CD4-positive, CD25-positive, alpha-beta regulatory T cell (primary cell): Measurements from ENCODE around the gene GYS1. TPM values are rescaled to one million over a fixed set of nuclear protein-coding genes. Genes with fewer than 3 reads are reported as not detected.
"Not testable (repeated sequence)": the region's sequence is repeated elsewhere in the genome, so short reads cannot be mapped to it uniquely, and the experiment has no call there.

Source experiments
- ATAC-seq, 2 donors: fragments of 150-1000 bp; cut with Tn5 transposase; one replicate each; pipeline ENCODE4 v1.10.0; 2021; ENCODE audit warnings: low read depth in 2 of 2, moderate number of reproducible peaks in 2 of 2, moderate library complexity in 1 of 2
- DNase-seq, 3 donors: peaks; one replicate each; pipeline versions ENCODE4 v3.0.0 to v3.0.0-alpha.2; 2012 to 2022; ENCODE audit warnings: mixed read lengths in 1 of 3
- H3K27ac ChIP-seq: one replicate; pipeline ENCODE4 v1.7.0; 2013; ENCODE audit warnings: mild to moderate bottlenecking, low read length; ENCODE audit not compliant: insufficient read depth, poor library complexity, severe bottlenecking
- H3K27me3 ChIP-seq: one replicate; pipeline ENCODE4 v1.7.0; 2013; ENCODE audit warnings: low read length; ENCODE audit not compliant: control insufficient read depth, insufficient read depth
- H3K36me3 ChIP-seq: one replicate; pipeline ENCODE4 v1.7.0; 2013; ENCODE audit warnings: mild to moderate bottlenecking, low read length, moderate library complexity; ENCODE audit not compliant: control insufficient read depth, insufficient read depth
- H3K4me1 ChIP-seq: 2 replicates; pipeline ENCODE4 v1.7.0; 2013; ENCODE audit warnings: mild to moderate bottlenecking, low read length; ENCODE audit not compliant: insufficient read depth, control insufficient read depth, poor library complexity, severe bottlenecking
- H3K4me3 ChIP-seq: one replicate; pipeline ENCODE4 v1.7.0; 2013; ENCODE audit warnings: low read depth, mild to moderate bottlenecking, low read length, moderate library complexity
- H3K9me3 ChIP-seq, 2 experiments: 1 replicate in 1 of 2; 2 replicates in 1 of 2; pipeline ENCODE4 v1.7.0; 2013; ENCODE audit warnings: low read length in 2 of 2, mild to moderate bottlenecking in 1 of 2, moderate library complexity in 1 of 2; ENCODE audit not compliant: control insufficient read depth in 2 of 2
- H3K27ac Mint-ChIP-seq, 3 donors: one replicate each; pipeline ENCODE4 v1.8.0; 2020 to 2022; ENCODE audit warnings: mild to moderate bottlenecking in 3 of 3, mixed read lengths in 3 of 3, moderate library complexity in 2 of 3
- H3K27me3 Mint-ChIP-seq: one replicate; pipeline ENCODE4 v1.8.0; 2022; ENCODE audit warnings: mild to moderate bottlenecking, mixed read lengths
- H3K36me3 Mint-ChIP-seq: one replicate; pipeline ENCODE4 v1.8.0; 2020; ENCODE audit warnings: mixed read lengths
- H3K4me1 Mint-ChIP-seq, 4 donors: one replicate each; pipeline ENCODE4 v1.8.0; 2020 to 2022; ENCODE audit warnings: mixed read lengths in 4 of 4, mild to moderate bottlenecking in 1 of 4
- H3K4me3 Mint-ChIP-seq, 4 donors: one replicate each; pipeline ENCODE4 v1.8.0; 2020 to 2022; ENCODE audit warnings: mild to moderate bottlenecking in 4 of 4, mixed read lengths in 4 of 4, moderate library complexity in 3 of 4
- H3K9me3 Mint-ChIP-seq, 7 donors: one replicate each; pipeline ENCODE4 v1.8.0; 2020 to 2022; ENCODE audit warnings: mixed read lengths in 7 of 7, mild to moderate bottlenecking in 3 of 7, moderate library complexity in 2 of 7
- polyA plus RNA-seq, 4 donors: library from polyadenylated mRNA; unstranded; fragments of 300-500 nt; fragmentation: Illumina TruSeq; gene quantifications; one replicate each; pipeline ENCODE4 v1.2.3, GENCODE V29; 2021
- total RNA-seq: library from RNA; stranded (reverse); gene quantifications from one replicate; pipeline ENCODE4 v1.2.3, GENCODE V29; 2022

GYS1 gene
- 37.1 TPM for total RNA-seq
- 10 to 100 TPM; 24.5 to 28.8 (median 26.2) TPM for polyA plus RNA-seq

DNA sequence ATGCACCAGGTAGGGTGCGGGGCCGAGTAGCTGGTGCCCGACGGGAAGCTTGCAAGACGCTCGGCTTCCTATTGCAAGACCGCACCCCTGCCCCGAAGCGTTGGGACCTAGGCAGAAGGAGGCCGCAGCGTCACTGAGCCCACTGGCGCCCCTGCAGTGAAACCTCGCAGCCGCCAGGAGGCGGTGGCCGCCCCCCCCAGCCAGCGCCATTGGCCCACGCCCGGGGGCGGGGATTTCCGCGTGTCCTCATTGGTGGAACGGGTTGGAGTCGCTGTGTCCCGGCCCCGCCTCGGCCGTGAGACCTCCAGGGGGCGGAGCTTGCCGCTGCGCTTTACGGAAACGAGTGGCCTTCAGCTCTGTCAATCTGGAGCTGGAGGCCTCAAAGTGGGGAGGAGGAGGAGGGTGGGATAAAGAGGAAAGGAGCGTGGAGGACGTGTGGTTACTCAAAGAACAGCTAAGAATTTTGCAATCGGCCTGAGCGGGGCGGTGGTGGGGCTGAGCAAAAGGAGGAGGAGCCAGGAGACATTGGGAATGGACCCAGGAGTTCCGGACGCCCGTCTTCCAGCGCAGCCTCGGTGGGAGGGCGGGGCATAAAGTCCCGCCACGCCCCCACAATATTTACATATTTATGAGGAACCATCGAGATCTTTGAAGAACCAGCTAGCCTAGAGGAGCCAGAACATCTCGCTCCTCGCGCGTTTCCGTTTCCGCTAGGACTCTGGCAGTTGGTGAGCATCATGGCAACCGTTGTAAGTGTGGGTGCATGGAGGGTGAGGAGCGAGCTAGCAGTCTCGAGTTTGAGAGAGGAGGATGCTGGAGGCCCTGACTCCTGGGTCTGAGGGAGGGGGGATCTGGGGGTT, at the start of gene GYS1, which contains the start of gene RUVBL2:
Gene GYS1, minus strand, starts transcription at position 135 of the 860 bp plus-strand sequence. CDS start 197 bp downstream, outside the sequence.
Gene RUVBL2, plus strand, starts transcription at position 713 of the 860 bp plus-strand sequence. Its CDS starts 25 bp downstream, at position 738.
- peaks cover 30% of the 10 kb centered on the region for H3K4me1 ChIP-seq
- H3K27ac Mint-ChIP-seq: peak within 1 kb of the TSS; percentile 97 to 99 (median 98)
- peak within 1 kb of the TSS; percentile 85 for H3K4me3 ChIP-seq
- peak within 1 kb of the TSS; percentile 89 to 97 (median 94) for H3K4me3 Mint-ChIP-seq
- ATAC-seq (peak; percentile 90 to 93), DNase-seq (peak; percentile 98 to 100 (median 99))
- H3K36me3 ChIP-seq: no peaks in the 10 kb centered on the region
- H3K9me3 ChIP-seq: no peaks in the 10 kb centered on the region
- peaks cover 12% of the 10 kb centered on the region for H3K36me3 Mint-ChIP-seq
- H3K4me1 Mint-ChIP-seq: peaks cover 9 to 50% (median 34%) of the 10 kb centered on the region in 4 donors
- no peaks in the 10 kb centered on the region for H3K9me3 Mint-ChIP-seq
- H3K27me3 ChIP-seq: no peaks in the 10 kb centered on the region
- H3K27me3 Mint-ChIP-seq: no peaks in the 10 kb centered on the region
- H3K27ac ChIP-seq: peak within 1 kb of the TSS; percentile 90

DNA sequence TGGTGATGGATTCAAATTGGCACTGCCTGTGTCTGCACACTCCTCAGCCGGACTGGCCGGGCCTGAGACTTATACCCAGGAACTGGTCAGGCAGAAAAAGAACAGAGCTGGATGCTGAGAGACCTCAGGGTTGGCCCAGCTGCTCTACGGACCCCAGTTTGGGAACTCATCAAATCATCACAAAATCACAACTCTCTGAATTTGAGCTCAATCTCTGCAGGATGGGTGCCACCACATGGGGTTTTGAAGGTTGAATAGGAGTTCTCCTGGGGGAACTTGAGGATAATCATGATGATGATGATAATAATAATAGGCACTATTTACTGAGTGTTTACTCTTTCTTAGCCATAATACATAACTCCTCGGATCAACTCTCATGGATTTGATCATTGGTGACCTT, 49.6 kb upstream of the GYS1 start:
- not testable (repeated sequence) for H3K4me3 Mint-ChIP-seq, ATAC-seq, H3K9me3 ChIP-seq, H3K27me3 Mint-ChIP-seq, H3K36me3 Mint-ChIP-seq, H3K27me3 ChIP-seq, H3K4me1 Mint-ChIP-seq, H3K36me3 ChIP-seq, DNase-seq, H3K4me1 ChIP-seq, H3K9me3 Mint-ChIP-seq, H3K27ac ChIP-seq, H3K4me3 ChIP-seq, H3K27ac Mint-ChIP-seq

DNA sequence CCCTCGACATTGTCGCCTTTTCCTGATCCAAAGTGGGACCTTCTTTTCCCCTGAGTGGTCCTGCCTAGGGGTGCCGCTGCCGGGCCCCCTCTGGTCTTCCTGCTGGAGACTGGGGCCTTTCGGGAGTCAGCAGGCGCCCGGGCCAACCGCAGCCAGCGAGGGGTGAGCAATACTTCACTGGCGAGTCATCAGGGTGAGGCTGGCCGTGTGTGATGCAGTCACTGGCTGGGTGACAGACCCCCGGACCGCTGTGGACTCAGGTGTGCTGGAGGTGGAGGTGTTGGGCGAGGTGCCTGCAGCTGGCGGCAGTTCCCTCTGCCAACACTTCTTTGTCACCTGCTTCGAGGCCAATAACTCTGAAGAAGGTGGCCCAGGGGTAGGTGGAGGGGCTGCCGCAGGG, 49.1 kb upstream of the GYS1 start:
- H3K9me3 Mint-ChIP-seq: no peaks in the 10 kb centered on the region
- Histone ChIP-seq H3K4me1 (no peaks in the 10 kb centered on the region), H3K4me3 (no peak overlapping the region), H3K27me3 (no peaks in the 10 kb centered on the region), H3K27ac (no peak overlapping the region), H3K9me3 (no peaks in the 10 kb centered on the region), H3K36me3 (no peaks in the 10 kb centered on the region)
- no peak overlapping the region for H3K4me3 Mint-ChIP-seq
- peak overlapping the region in 1 of 3 donors; percentile 72 for H3K27ac Mint-ChIP-seq
- no peaks in the 10 kb centered on the region for H3K27me3 Mint-ChIP-seq
- DNase-seq (no peak), ATAC-seq (no peak)
- H3K4me1 Mint-ChIP-seq: no peaks in the 10 kb centered on the region
- no peaks in the 10 kb centered on the region for H3K36me3 Mint-ChIP-seq

- not testable (repeated sequence) for H3K4me3 ChIP-seq, H3K27me3 ChIP-seq, DNase-seq, H3K4me1 Mint-ChIP-seq, H3K9me3 ChIP-seq, H3K4me1 ChIP-seq, H3K27ac Mint-ChIP-seq, H3K27me3 Mint-ChIP-seq, ATAC-seq, H3K36me3 Mint-ChIP-seq, H3K36me3 ChIP-seq, H3K9me3 Mint-ChIP-seq, H3K4me3 Mint-ChIP-seq, H3K27ac ChIP-seq
Observed at GRCh38 chr19:49039736-49040135, 46.6 kb upstream of the GYS1 start.

DNA sequence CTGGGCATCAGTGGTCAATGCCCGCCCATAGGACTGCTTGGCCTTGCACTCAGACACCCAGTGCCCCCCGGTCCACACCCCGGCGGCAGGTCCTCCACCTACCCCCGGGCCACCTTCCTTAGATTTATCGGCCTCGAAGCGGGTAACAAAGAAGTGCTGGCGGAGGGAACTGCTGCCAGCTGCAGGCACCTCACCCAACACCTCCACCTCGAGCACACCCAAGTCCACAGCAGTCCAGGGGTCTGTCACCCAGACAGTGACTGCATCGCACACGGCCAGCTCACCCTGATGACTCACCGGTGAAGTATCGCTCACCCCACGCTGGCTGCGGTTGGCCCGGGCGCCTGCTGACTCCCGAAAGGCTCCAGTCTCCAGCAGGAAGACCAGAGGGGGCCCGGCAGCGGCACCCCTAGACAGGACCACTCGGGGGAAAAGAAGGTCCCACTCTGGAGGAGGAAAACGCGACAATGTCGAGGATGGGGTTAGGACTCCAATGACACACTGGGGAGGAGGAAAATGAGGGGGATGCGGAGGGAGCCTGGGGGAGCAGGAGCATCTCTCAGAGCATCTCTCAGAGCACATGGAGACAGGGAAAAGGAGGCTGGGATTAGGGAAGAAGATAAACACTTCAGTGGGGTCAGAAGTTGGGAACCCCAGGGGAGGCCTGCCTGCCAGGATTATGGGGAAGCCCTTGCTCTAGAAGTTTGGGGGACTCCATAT, 45.6 kb upstream of the GYS1 start:
- not testable (repeated sequence) for H3K36me3 Mint-ChIP-seq, H3K27ac ChIP-seq, H3K4me1 ChIP-seq, H3K27ac Mint-ChIP-seq, H3K4me3 Mint-ChIP-seq, H3K4me3 ChIP-seq, H3K4me1 Mint-ChIP-seq, H3K9me3 ChIP-seq, H3K27me3 Mint-ChIP-seq, DNase-seq, H3K27me3 ChIP-seq, H3K36me3 ChIP-seq, ATAC-seq, H3K9me3 Mint-ChIP-seq

DNA sequence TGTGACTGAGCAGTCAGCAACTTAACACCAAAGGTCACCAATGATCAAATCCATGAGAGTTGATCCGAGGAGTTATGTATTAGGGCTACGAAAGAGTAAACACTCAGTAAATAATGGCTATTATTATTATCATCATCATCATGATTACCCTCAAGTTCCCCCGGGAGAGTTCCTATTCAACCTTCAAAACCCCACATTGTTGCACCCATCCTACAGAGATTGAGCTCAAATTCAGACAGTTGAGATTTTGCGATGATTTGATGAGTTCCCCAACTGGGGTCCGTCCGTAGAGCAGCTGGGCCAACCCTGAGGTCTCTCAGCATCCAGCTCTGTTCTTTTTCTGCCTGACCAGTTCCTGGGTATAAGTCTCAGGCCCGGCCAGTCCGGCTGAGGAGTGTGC, 45.0 kb upstream of the GYS1 start:
- H3K27ac ChIP-seq, H3K27me3 ChIP-seq, DNase-seq, ATAC-seq, H3K9me3 ChIP-seq, H3K27me3 Mint-ChIP-seq, H3K36me3 Mint-ChIP-seq, H3K4me1 Mint-ChIP-seq, H3K4me1 ChIP-seq, H3K4me3 ChIP-seq, H3K27ac Mint-ChIP-seq, H3K4me3 Mint-ChIP-seq, H3K36me3 ChIP-seq, H3K9me3 Mint-ChIP-seq: not testable (repeated sequence)

DNA sequence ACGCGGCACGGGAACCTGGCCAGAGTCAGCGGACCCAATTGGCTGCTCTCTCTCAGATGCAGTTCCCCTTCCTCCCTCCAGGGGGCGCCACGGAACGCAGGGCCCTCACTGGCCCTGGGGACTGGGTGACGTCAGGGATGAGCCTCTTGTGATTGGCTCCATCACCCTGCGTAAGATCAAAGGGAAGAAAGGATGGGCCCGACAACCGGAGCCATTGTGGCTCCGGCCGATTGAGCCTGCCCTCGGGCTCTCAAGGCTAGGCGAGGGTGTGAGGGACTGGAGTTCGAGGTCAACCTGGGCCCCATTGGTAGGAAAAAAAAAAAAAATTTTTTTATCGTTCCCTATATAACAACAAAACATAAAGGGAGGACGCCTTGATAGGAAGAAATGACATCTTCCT, 43.7 kb upstream of the GYS1 start, which contains the start of gene CGB1:
Gene CGB1, minus strand, starts transcription at position 81 of the 400 bp plus-strand sequence. CDS start 184 bp downstream, outside the sequence.
- H3K9me3 ChIP-seq, DNase-seq, H3K9me3 Mint-ChIP-seq, H3K36me3 Mint-ChIP-seq, H3K27me3 ChIP-seq, H3K27ac ChIP-seq, H3K4me3 ChIP-seq, H3K4me1 Mint-ChIP-seq, H3K4me1 ChIP-seq, H3K27ac Mint-ChIP-seq, H3K4me3 Mint-ChIP-seq, H3K36me3 ChIP-seq, H3K27me3 Mint-ChIP-seq, ATAC-seq: not testable (repeated sequence)
